Measurements from ENCODE around the gene KIF12.
A peak's percentile ranks its signal among the peaks of the same experiment; 100 is the strongest.
"Not testable (repeated sequence)": the region's sequence is repeated elsewhere in the genome, so short reads cannot be mapped to it uniquely, and the experiment has no call there.

Gene KIF12

GRCh38 chr9:114060711-114061110, 38.4 kb downstream of the KIF12 start:
- DNase-seq, result no peak

- no peak for DNase-seq
These were observed 39.0 kb downstream of the KIF12 start for GRCh38 chr9:114060070-114060469.

GRCh38 chr9:114059047-114059803, 39.9 kb downstream of the KIF12 start:
- DNase-seq, result no peak

GRCh38 chr9:114058688-114059046, 40.4 kb downstream of the KIF12 start:
- DNase-seq, result no peak

GRCh38 chr9:114057161-114057885, 41.8 kb downstream of the KIF12 start:
- DNase-seq, result no peak

GRCh38 chr9:114056527-114056926, 42.6 kb downstream of the KIF12 start:
- no peak for DNase-seq

GRCh38 chr9:114055894-114056293, 43.2 kb downstream of the KIF12 start:
- DNase-seq, result no peak

- DNase-seq, result no peak
These were observed 44.0 kb downstream of the KIF12 start for GRCh38 chr9:114055061-114055460.

GRCh38 chr9:114054191-114054690, 44.9 kb downstream of the KIF12 start:
- no peak for DNase-seq

GRCh38 chr9:114053246-114054005, 45.7 kb downstream of the KIF12 start:
- no peak for DNase-seq

GRCh38 chr9:114051706-114052105, 47.4 kb downstream of the KIF12 start:
- DNase-seq, result no peak

GRCh38 chr9:114051281-114051680, 47.8 kb downstream of the KIF12 start:
- DNase-seq, result no peak

GRCh38 chr9:114050646-114051045, 48.4 kb downstream of the KIF12 start:
- no peak for DNase-seq

GRCh38 chr9:114050226-114050568, 48.9 kb downstream of the KIF12 start:
- DNase-seq, result no peak

- no peak for DNase-seq
These were observed 49.5 kb downstream of the KIF12 start for GRCh38 chr9:114049441-114050225.

GRCh38 chr9:114048533-114049415, 50.3 kb downstream of the KIF12 start:
- DNase-seq, result no peak

GRCh38 chr9:114047717-114048116, 51.4 kb downstream of the KIF12 start:
- DNase-seq, result peak; percentile 48

- no peak for DNase-seq
These were observed 52.2 kb downstream of the KIF12 start for GRCh38 chr9:114046875-114047274.

- DNase-seq, result no peak
These were observed 52.8 kb downstream of the KIF12 start for GRCh38 chr9:114046237-114046755.

GRCh38 chr9:114043660-114044059, 55.4 kb downstream of the KIF12 start:
- not testable (repeated sequence) for DNase-seq

Measured in NCI-H82 (cell line).